Fibroblast of skin of left quadriceps (primary cell): Measurements from ENCODE around the gene COX10.

ENCODE experiments used
- DNase-seq, 2 experiments: peaks; one replicate each; pipeline ENCODE4 v3.0.0-alpha.2; 2013; ENCODE audit warnings: low read depth in 2 of 2

Gene COX10

DNA sequence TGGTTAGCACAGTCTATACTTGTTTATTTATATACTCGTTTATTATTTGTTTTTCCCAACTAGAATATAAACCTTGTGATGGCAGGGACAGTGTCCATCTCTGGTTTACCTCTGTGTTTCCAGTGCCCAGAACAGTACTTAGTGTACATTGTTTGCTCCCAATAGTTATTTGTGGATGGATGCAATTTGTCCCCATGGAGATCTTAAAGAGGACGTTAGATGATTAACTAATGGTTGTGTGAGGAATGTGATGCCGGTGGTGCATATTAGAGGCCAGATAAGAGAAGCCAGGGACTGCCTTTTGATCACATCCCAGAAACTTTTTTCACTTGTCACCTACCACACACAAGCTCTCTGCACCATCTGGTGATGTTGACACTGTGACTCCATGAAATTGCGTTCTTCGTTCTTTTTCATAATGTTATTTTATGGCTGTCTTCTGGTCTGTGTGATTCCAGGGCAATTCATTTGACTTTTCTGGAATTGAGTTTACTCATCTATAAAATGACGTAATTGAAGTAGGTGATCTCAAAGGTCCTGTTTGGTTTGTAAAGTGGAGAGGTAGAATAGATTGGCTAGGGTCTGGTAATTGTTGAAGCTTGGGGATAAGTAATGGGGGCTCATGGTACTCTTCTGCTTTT is 1.2 kb downstream of the COX10 start:
- DNase-seq, result no peak

GRCh38 chr17:14072881-14073280 is 3.6 kb downstream of the COX10 start:
- no peak for DNase-seq

- no peak for DNase-seq
Measured at GRCh38 chr17:14078027-14078426, 8.7 kb downstream of the COX10 start.

- peak in 1 of 2 experiments; percentile 15 for DNase-seq
Measured at GRCh38 chr17:14080847-14081251, 11.5 kb downstream of the COX10 start.

DNA sequence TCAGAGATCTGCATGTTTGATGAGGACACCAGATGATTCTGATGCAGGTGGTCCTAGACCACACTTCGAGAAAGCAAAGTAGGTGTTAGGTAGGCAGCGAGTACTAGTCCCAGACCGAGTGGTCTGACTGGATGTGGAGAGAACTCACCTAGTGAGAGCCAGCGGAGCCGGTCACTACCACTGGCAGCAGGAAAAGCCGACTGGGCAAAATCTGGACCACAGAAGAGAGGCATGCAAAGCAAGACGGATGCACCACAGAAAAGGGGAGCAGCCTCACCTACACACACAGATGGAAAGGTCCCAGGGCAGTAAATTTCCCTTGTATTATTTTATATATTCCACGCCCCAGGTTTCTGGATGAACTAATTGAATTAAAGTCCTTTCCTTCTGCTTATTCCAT is 13.5 kb downstream of the COX10 start:
- DNase-seq, result no peak

DNA sequence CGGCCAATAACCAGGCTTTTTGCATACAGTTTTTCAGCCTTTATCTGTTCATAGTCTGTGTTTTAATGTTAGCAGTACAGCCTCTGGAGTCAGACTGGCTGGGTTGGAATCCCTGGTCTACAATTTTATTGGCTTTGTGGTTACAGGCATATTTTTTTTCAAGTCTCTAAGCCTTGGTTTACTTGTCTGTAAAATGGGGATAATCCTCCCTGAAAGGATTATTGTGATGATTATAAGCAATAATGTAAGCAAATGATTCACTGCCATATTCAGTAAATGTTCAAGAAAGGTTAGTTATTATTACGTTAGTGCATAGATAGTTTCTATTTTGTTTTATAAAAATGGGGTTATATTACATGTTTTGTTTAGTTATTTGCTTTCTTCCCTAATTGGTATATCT is 15.7 kb downstream of the COX10 start:
- no peak for DNase-seq

GRCh38 chr17:14086189-14086588 is 16.9 kb downstream of the COX10 start:
- DNase-seq, result no peak

GRCh38 chr17:14089179-14089578 is 19.9 kb downstream of the COX10 start:
- DNase-seq, result no peak

- peak; percentile 53 to 62 for DNase-seq
Measured at GRCh38 chr17:14091367-14091766, 22.1 kb downstream of the COX10 start.

DNA sequence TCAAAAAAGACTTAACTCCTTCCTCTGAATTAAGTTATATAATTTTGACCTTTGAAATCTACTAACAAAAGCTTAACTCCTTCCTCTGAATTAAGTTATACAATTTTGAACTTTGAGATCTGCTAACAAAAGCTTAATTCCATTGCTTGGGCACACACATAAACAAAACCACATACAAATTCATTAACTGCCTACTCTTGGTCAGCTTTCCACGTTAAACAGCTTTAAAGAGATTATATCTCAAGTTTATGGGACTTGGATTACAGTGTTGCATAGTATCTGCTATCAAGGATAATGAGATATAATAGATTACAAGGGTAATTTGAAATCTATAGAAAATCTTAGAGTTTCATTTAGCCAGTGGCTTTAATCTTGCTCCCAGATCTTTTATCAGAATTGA is 23.5 kb downstream of the COX10 start:
- DNase-seq, result no peak

DNA sequence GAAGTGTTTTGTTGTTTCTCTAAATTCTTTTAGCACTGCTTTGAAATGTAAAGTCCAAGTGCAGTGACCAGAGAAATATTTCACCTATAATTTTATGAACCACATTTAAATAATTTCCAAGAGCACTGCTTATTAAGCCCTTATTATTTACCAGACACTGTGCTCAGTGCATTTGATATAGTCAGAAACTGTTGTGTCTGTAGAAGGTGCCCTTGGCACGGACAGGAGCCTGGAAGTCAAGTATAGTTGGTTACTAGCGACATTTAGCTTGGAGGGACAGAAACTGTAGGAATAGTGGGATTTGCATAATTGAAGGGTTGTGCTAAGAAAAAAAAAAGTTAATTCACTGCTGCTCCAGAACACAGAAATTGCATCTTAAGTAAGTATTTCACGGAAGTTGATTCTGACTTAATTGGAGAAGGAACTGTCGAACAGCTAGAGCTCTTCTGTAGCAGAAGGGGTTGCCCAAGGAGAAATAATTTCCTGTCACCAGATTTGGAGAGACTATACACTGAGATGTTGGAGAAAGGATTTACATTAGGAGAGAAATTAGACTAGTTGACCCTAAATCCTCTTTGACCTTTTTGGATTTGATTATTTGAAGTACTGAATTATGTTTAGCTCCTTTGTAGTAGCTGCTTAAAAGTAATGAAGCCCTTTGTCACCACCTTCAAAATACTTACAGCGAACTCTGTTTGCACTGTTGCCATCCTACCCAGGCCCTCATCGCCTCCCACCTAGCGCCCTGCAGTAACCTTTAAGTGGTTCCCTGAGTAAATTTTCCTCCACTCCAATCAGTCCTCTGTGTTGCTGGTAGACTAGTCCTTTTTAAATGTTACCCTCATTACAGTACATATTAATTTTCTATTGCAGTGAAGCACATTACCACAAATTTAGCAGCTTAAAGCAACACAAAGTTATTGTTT is 25.6 kb downstream of the COX10 start:
- DNase-seq, result no peak

DNA sequence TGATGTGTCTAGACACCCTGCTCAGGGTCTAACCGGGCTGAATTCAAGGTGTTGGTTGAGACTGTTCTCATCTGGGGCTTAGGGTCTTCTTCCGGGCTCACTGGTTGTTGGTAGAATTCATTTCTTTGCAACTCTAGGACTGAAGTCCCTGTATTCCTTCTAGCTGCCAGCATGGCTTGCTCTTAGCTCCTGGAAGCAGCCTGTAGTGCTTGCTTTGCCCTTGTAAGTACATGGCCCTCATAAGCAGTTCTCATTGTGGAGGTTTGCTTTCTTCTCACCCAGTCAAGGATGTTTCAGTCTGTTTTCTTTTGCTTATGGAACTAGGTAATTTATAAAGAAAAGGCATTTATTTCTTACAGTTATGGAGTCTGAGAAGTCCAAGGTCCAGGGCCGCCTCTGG is 26.3 kb downstream of the COX10 start:
- DNase-seq, result no peak

DNA sequence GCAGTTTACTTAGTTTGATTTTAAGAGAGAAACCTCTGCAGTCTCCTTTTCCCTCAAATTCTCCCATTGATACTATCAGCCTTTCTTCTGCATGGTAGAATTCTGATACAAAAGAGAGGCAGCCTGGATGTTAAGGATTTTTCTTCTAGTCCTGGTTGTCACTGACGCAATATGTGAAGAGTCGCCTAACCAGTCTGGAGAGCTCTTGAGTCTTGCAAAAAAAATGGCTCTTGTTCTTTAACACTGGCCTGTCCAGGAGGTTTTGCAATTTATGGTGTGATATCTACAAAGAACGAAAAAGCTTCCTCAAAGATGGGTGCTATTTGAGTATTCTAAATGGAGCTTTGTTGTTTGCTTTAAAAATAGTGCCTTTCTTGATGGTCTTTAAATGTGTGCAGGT is 28.9 kb downstream of the COX10 start:
- no peak for DNase-seq

DNA sequence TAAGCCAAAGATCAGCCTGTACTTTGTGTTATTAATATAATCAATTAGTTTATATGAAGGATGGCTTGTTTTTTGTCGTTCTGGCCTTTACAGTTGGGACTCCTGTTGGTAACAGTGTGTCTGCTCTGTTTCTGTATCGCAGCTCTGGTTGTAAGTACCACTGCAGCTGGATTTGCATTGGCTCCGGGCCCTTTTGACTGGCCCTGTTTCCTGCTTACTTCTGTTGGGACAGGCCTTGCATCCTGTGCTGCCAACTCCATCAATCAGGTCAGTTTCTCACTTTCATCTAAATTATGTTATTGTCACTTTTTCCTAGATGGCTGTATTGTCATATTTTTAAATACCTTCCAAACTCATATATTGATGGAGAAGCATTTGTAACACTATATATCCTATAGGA is 32.7 kb downstream of the COX10 start:
- no peak for DNase-seq

DNA sequence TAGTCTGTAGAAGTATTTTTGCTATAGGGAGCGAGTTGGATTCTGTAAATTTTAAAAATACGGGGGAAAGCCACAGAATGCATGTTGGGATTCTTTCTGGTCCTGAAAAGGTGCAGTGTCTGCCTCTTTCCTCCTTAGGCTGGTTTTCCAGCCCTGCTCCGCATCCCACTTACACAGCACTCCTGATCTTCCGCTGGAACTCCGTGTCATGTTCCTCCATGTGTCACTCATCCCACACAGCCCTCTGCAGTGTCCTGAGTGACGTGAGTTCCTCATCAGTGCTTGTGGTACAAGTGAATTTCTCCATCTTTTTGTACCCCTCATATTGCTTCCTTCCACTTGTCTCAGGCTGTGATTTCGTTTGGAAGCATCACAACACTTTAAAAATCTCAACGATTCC is 34.5 kb downstream of the COX10 start:
- DNase-seq, result no peak

- DNase-seq, result no peak
Measured at GRCh38 chr17:14104734-14105133, 35.4 kb downstream of the COX10 start.

DNA sequence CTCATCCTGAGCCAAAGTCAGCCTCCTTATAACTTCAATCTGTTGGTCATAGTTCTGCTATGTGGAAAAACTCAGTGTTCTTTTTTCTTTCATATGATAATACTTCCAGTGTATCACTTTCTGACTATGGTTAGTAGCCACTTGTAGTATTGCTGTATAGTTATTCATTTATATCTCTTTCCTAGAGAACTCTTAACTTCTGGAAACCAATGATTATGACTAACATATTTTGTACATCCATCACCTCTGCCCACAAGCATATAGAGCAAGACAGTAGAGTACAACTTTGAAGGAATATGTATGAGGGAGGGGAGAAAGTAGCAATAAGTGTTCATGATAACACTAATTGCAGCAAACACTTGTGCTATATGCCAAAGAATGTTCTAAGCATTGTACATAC is 38.6 kb downstream of the COX10 start:
- no peak for DNase-seq

DNA sequence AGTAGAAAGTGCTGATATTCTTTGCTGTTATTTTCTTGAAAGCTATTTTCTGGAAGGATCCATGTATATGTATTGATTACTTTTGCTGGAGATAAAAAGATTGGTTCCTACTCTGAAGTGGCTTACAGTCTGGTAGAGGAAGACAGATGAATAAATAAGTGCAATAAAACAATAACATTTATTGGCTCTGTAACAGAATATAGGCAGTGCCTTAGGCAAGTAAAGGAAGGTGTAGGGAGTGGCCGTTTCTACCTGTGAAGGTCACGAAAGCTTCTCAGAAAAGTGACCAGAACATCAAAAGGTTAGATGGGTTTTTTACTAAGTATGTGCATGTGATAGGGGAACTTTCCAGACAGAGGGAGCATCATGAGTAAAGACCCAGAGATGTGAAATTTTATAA is 43.1 kb downstream of the COX10 start:
- DNase-seq, result no peak

DNA sequence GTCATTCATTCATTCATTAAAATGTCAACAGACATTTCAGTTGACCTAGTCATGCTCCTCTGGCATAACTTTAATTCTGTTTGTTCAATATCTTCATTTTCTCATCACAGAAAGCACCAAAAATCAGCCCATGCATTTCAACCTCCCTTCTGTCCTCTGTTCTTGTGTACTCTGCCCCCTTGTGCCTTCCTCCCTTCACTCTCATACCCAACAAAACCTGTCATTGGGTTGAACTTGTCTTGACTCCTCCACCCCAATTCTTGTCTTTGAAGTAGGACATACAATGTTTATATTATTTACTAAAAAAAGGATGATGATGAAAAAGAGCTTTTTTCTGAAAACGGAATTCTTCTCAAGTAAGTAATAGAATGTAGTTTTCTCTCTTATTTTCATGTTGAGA is 43.8 kb downstream of the COX10 start:
- no peak for DNase-seq

- DNase-seq, result no peak
Measured at GRCh38 chr17:14116263-14117024, 47.1 kb downstream of the COX10 start.

- DNase-seq, result no peak
Measured at GRCh38 chr17:14118951-14119350, 49.6 kb downstream of the COX10 start.

DNA sequence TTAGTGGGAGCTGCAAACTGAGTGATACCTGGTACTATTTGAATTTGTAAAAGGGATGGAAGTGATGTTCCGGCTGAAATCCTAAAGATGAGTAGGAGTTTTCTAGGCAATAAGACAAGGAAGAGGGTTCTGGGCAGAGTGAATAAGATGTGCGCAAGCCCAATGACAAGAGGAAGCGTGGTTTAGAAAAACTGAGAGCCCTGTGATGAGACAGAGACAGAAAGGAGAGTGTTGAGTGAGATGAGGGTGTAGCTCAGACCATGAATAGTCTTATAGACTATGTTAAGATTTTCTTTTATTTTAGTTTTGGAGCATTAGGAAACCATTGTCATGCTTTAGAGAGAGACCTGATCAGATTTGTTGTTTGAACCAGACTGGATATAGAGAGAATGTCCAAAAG is 50.2 kb downstream of the COX10 start:
- DNase-seq, result no peak

GRCh38 chr17:14121952-14122351 is 52.6 kb downstream of the COX10 start:
- DNase-seq, result no peak
